Measurements from ENCODE around the gene KCNF1.
A peak's percentile ranks its signal among the peaks of the same experiment; 100 is the strongest.

KCNF1 gene

DNA sequence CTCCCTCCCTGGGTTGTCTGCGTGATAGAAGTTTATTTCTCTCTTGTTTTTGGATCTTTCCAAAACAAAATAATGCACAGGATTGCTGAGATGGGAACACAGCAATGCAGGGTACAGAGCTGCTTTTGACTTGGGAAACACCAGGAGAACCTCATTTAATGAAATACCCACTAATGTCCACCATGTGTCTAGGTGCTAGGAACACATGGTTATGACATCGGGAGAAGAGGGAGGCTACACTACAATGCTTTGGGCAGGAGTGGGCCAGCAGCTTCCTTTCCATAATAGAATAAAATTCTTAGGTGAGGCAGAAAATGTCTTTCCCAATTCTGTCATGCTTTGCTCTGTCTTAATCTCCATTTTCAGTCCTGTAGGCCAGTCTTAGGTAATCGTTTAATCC, 29.2 kb upstream of the KCNF1 start:
- Histone ChIP-seq H3K36me3 (ENCODE audit: control insufficient read depth in 2 of 2, insufficient read depth in 2 of 2, low read length in 2 of 2) (no peaks in the 10 kb centered on the region), H3K4me3 (ENCODE audit: low read length in 2 of 2) (no peak overlapping the region), H3K27ac (ENCODE audit: low read length) (no peak overlapping the region), H3K4me1 (ENCODE audit: control insufficient read depth, insufficient read depth, low read length) (no peaks in the 10 kb centered on the region), H3K9ac (ENCODE audit: low read length in 2 of 2) (no peak overlapping the region), H3K27me3 (ENCODE audit: control insufficient read depth in 1 of 2, insufficient read depth in 2 of 2, low read length in 2 of 2) (peaks cover 0 to 2% of the 10 kb centered on the region in 2 donors), H3K9me3 (ENCODE audit: control insufficient read depth in 2 of 2, low read length in 2 of 2) (no peaks in the 10 kb centered on the region)

DNA sequence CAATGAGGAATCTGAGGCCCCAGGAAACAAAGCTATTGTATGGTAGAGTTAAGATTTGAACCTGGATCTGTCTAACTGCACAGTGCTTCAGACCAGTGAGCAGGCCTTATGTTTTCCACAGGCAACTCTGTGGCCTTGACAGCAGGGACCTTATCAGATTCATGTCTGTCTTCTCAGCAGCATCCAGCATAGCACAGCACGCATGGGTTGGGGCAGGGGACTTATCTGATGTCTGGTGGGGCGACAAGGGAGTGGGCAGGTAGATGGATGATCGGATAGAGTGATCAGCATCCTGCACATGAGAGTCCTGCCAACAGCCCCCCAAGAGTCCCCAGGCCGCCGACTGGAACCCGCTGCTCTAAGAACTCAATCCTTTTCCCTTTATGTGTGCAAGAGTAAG, 28.7 kb upstream of the KCNF1 start:
- Histone ChIP-seq H3K4me3 (ENCODE audit: low read length in 2 of 2) (no peak overlapping the region), H3K9me3 (ENCODE audit: control insufficient read depth in 2 of 2, low read length in 2 of 2) (no peaks in the 10 kb centered on the region), H3K27me3 (ENCODE audit: control insufficient read depth in 1 of 2, insufficient read depth in 2 of 2, low read length in 2 of 2) (peaks cover 0 to 2% of the 10 kb centered on the region in 2 donors), H3K9ac (ENCODE audit: low read length in 2 of 2) (no peak overlapping the region), H3K4me1 (ENCODE audit: control insufficient read depth, insufficient read depth, low read length) (no peaks in the 10 kb centered on the region), H3K36me3 (ENCODE audit: control insufficient read depth in 2 of 2, insufficient read depth in 2 of 2, low read length in 2 of 2) (no peaks in the 10 kb centered on the region), H3K27ac (ENCODE audit: low read length) (no peak overlapping the region)

DNA sequence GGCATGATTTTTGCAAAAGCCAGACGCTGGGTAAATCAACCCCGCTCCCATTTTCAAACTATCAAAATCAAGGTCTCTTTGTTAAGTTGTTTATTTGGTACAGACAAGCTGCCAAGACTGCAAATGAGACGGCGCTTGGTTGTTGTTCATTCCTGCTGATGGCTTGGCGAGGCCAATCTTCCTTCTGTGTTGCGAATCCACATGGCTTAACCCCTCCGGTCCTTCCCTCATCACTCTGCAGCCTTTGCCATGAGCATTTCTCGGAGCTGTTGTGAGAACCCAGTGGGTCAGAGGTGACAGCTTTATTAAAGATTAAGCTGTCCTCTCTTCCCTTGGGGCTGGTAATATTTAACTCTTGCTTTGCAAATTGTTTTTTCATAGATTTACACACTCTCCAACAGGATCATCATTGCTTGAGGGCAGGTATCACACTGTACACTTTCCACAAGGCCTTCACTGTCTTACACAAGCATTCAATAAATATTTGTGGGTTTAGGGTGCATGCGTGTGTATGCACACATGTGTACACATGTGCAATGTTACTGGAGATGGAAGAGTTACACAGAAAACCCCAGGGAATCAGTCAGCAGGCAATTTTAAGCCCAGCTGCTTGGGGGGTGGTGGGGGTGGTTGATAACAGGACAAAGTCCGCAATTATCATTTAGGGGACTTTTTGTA, 27.8 kb upstream of the KCNF1 start:
- Histone ChIP-seq H3K9me3 (ENCODE audit: control insufficient read depth in 2 of 2, low read length in 2 of 2) (no peaks in the 10 kb centered on the region), H3K36me3 (ENCODE audit: control insufficient read depth in 2 of 2, insufficient read depth in 2 of 2, low read length in 2 of 2) (no peaks in the 10 kb centered on the region), H3K9ac (ENCODE audit: low read length in 2 of 2) (no peak overlapping the region), H3K4me1 (ENCODE audit: control insufficient read depth, insufficient read depth, low read length) (no peaks in the 10 kb centered on the region), H3K27ac (ENCODE audit: low read length) (no peak overlapping the region), H3K4me3 (ENCODE audit: low read length in 2 of 2) (no peak overlapping the region), H3K27me3 (ENCODE audit: control insufficient read depth in 1 of 2, insufficient read depth in 2 of 2, low read length in 2 of 2) (peaks cover 0 to 2% of the 10 kb centered on the region in 2 donors)

DNA sequence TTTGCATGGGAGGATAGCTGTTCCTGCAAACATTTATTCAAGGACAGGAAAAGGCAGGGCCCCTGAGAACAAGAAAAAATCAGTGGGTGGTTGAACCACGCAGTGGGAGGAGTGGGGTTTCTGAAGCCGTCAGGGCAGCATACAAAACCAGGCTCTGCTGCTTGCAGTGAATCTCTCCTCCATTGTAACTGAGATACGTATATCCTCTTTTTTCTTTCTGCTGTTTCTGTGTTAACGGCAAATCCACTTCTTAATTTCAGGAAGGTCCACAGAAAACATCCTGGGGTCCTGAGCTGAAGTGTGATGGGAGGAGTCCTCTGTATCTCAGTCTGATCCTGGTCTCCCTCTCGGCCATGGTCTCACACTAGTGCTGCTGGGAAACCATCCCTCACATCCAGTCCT, 27.2 kb upstream of the KCNF1 start:
- Histone ChIP-seq H3K4me3 (ENCODE audit: low read length in 2 of 2) (no peak overlapping the region), H3K27ac (ENCODE audit: low read length) (no peak overlapping the region), H3K9ac (ENCODE audit: low read length in 2 of 2) (peak overlapping the region in 1 of 2 donors; percentile 36), H3K27me3 (ENCODE audit: control insufficient read depth in 1 of 2, insufficient read depth in 2 of 2, low read length in 2 of 2) (peaks cover 0 to 2% of the 10 kb centered on the region in 2 donors), H3K36me3 (ENCODE audit: control insufficient read depth in 2 of 2, insufficient read depth in 2 of 2, low read length in 2 of 2) (no peaks in the 10 kb centered on the region), H3K4me1 (ENCODE audit: control insufficient read depth, insufficient read depth, low read length) (no peaks in the 10 kb centered on the region), H3K9me3 (ENCODE audit: control insufficient read depth in 2 of 2, low read length in 2 of 2) (no peaks in the 10 kb centered on the region)

DNA sequence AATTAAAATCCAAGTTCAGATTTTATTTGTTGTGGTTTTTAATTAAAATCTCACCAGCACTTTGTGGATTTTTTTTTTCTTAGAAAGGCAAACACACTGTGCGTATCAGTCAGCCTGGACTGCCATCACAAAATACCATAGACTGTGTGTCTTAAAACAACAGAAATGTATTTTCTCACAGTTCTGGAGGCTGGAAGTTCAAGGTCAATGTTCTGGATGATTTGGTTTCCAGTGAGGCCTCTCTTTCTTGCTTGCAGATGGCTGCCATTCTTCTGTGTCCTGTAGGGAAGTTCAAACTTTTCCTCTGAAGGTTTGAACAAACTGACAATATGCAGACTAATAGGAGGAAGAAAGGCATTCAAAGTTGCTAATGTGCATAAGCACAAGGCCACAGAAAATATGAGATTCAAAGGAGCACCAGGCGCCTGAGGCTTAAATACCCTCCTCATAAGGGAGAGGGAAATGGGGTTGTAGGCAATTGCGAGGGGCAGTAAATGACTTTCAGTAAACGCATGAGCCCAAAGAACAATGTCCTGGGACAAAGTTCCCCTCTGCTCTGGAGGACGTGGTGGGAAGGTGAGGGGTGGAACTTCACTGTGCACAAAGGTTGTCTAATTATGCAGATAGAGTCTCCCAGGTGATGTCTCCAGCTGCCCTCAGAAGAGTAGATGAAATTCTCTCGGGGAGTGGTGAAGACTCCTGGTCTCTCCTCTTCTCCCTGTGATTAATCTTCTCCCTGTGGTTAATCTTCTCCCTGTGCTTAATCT, 26.5 kb upstream of the KCNF1 start:
- Histone ChIP-seq H3K27me3 (ENCODE audit: control insufficient read depth in 1 of 2, insufficient read depth in 2 of 2, low read length in 2 of 2) (peaks cover 0 to 2% of the 10 kb centered on the region in 2 donors), H3K4me1 (ENCODE audit: control insufficient read depth, insufficient read depth, low read length) (no peaks in the 10 kb centered on the region), H3K27ac (ENCODE audit: low read length) (no peak overlapping the region), H3K4me3 (ENCODE audit: low read length in 2 of 2) (no peak overlapping the region), H3K36me3 (ENCODE audit: control insufficient read depth in 2 of 2, insufficient read depth in 2 of 2, low read length in 2 of 2) (no peaks in the 10 kb centered on the region), H3K9me3 (ENCODE audit: control insufficient read depth in 2 of 2, low read length in 2 of 2) (no peaks in the 10 kb centered on the region), H3K9ac (ENCODE audit: low read length in 2 of 2) (no peak overlapping the region)

DNA sequence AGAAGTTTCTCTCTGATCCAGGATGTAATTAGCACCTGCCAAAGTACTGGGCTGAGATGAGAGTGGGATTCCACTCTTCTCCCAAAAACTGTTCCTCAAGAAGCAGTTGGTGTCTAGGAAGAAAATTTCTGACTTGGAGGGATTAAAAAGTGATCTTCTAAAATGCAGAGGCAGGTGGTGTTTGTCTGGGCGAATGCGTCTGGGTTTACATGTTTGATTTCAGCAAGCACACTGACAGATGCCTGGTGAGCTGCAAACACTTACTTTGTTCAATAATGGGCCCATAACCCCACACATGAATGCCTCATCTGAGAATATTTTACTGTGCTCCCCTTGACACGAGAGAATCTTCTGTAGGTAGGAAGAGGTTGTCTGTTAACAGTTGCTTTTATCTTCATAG, 24.3 kb upstream of the KCNF1 start:
- H3K4me1 ChIP-seq (ENCODE audit: control insufficient read depth, insufficient read depth, low read length): no peaks in the 10 kb centered on the region
- no peak overlapping the region for H3K27ac ChIP-seq (ENCODE audit: low read length)
- no peak overlapping the region for H3K4me3 ChIP-seq (ENCODE audit: low read length in 2 of 2)
- no peak overlapping the region for H3K9ac ChIP-seq (ENCODE audit: low read length in 2 of 2)
- H3K27me3 ChIP-seq (ENCODE audit: control insufficient read depth in 1 of 2, insufficient read depth in 2 of 2, low read length in 2 of 2): peaks cover 0 to 2% of the 10 kb centered on the region in 2 donors
- H3K36me3 ChIP-seq (ENCODE audit: control insufficient read depth in 2 of 2, insufficient read depth in 2 of 2, low read length in 2 of 2): no peaks in the 10 kb centered on the region
- H3K9me3 ChIP-seq (ENCODE audit: control insufficient read depth in 2 of 2, low read length in 2 of 2): no peaks in the 10 kb centered on the region

DNA sequence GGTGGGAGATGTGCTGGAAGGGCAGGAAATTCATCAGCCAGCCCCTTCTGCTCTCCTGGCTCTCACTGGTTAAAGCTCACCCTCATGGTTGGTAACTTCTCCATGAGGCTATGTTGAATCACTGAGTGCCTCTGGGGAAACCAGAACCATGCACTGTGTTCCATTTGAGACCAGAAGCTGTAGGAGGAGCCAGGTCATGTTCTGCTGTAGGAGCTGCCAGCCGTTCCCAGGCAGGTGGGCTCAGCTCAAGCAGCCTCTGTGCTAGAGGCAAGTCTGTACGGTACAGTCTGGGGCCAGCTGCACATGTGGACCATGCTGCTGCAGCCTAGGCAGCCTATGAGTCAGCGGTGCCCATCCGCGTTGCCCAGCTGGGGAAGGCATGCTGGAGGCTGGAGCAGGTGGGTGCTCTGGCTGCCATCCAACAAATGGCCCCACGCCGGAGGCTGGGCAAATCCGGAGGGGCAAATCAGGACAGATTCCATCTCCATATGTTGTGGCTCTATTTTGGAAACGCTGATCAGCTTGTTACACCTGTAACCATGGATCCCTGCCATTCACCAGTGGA, 22.0 kb upstream of the KCNF1 start:
- Histone ChIP-seq H3K36me3 (ENCODE audit: control insufficient read depth in 2 of 2, insufficient read depth in 2 of 2, low read length in 2 of 2) (no peaks in the 10 kb centered on the region), H3K4me3 (ENCODE audit: low read length in 2 of 2) (no peak overlapping the region), H3K9me3 (ENCODE audit: control insufficient read depth in 2 of 2, low read length in 2 of 2) (no peaks in the 10 kb centered on the region), H3K4me1 (ENCODE audit: control insufficient read depth, insufficient read depth, low read length) (no peaks in the 10 kb centered on the region), H3K27me3 (ENCODE audit: control insufficient read depth in 1 of 2, insufficient read depth in 2 of 2, low read length in 2 of 2) (peaks cover 0 to 4% of the 10 kb centered on the region in 2 donors), H3K27ac (ENCODE audit: low read length) (no peak overlapping the region), H3K9ac (ENCODE audit: low read length in 2 of 2) (no peak overlapping the region)

DNA sequence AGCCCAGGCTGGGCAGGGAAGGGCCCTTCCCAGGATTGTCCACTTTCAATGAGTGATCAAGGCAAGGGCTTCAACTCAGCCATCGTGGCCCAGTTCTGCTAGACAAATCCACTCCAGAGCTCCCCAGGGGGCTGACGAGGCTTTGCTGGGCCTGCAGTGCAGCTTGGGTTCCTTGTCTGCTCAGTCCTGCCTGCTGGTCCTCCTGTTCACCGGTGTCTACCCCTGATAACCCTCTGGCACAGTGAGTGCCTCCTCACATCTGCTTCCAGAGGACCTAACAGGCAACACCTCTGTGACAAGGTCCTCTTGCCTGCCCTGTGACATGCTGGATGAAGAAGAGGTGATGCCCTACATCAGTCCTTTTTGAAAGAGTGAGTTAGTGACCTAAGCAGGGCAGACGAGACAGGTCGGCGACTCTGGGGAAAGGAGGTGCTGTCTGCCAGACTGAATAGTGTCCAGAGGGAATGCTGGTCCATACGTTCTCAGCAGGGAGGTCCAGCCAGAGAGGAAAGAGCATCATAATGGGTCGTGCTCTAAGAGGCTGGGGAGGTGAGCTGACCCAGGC, 20.9 kb upstream of the KCNF1 start:
- Histone ChIP-seq H3K4me3 (ENCODE audit: low read length in 2 of 2) (no peak overlapping the region), H3K9ac (ENCODE audit: low read length in 2 of 2) (no peak overlapping the region), H3K27me3 (ENCODE audit: control insufficient read depth in 1 of 2, insufficient read depth in 2 of 2, low read length in 2 of 2) (peaks cover 0 to 4% of the 10 kb centered on the region in 2 donors), H3K36me3 (ENCODE audit: control insufficient read depth in 2 of 2, insufficient read depth in 2 of 2, low read length in 2 of 2) (no peaks in the 10 kb centered on the region), H3K27ac (ENCODE audit: low read length) (no peak overlapping the region), H3K9me3 (ENCODE audit: control insufficient read depth in 2 of 2, low read length in 2 of 2) (no peaks in the 10 kb centered on the region), H3K4me1 (ENCODE audit: control insufficient read depth, insufficient read depth, low read length) (no peaks in the 10 kb centered on the region)

DNA sequence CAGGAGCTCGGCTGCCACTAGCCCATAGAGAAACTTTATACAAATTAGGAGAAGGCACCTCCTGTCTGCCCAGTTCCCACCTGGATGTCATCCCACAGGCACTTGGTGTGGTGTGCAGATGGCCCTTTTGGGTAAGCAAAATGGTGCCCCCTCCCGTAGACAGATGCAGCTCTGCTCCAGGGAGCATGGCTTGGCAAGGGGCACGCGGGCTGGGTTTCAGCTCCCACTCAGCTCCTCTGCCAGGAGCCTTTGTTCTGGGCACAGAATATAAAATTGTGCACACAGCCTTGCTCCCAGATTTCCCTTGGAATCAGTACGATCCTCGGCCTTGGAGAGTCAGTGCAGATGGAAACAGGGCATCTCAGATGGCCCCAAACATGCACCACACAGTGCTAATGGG, 20.3 kb upstream of the KCNF1 start:
- Histone ChIP-seq H3K36me3 (ENCODE audit: control insufficient read depth in 2 of 2, insufficient read depth in 2 of 2, low read length in 2 of 2) (no peaks in the 10 kb centered on the region), H3K4me3 (ENCODE audit: low read length in 2 of 2) (no peak overlapping the region), H3K27ac (ENCODE audit: low read length) (no peak overlapping the region), H3K4me1 (ENCODE audit: control insufficient read depth, insufficient read depth, low read length) (no peaks in the 10 kb centered on the region), H3K9me3 (ENCODE audit: control insufficient read depth in 2 of 2, low read length in 2 of 2) (no peaks in the 10 kb centered on the region), H3K9ac (ENCODE audit: low read length in 2 of 2) (no peak overlapping the region), H3K27me3 (ENCODE audit: control insufficient read depth in 1 of 2, insufficient read depth in 2 of 2, low read length in 2 of 2) (peaks cover 0 to 4% of the 10 kb centered on the region in 2 donors)

DNA sequence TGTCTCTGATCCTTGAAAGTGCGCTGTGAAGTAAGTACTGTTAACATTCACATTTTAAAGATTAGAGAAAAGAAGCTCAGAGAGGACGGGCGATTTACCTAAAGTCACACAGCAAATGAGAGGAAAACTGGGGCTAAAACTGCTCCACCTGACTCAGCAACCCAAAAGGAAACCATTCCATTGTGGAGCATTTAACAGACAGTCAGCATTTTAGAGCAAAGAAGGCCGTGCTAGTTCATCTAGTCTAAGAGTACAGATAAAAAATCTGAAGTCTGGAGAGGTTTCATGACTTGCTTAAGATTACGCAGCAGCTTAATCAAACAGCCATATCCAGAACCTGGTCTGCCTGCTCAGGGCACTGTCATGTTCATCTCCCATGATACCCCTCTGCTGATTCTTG, 19.9 kb upstream of the KCNF1 start:
- Histone ChIP-seq H3K4me3 (ENCODE audit: low read length in 2 of 2) (no peak overlapping the region), H3K27me3 (ENCODE audit: control insufficient read depth in 1 of 2, insufficient read depth in 2 of 2, low read length in 2 of 2) (peaks cover 0 to 4% of the 10 kb centered on the region in 2 donors), H3K4me1 (ENCODE audit: control insufficient read depth, insufficient read depth, low read length) (no peaks in the 10 kb centered on the region), H3K9me3 (ENCODE audit: control insufficient read depth in 2 of 2, low read length in 2 of 2) (no peaks in the 10 kb centered on the region), H3K27ac (ENCODE audit: low read length) (no peak overlapping the region), H3K36me3 (ENCODE audit: control insufficient read depth in 2 of 2, insufficient read depth in 2 of 2, low read length in 2 of 2) (no peaks in the 10 kb centered on the region), H3K9ac (ENCODE audit: low read length in 2 of 2) (no peak overlapping the region)

All from stomach smooth muscle (tissue), 2 donors.